RWPE2 (cell line): Measurements from ENCODE around the gene AIF1L.

Source experiments
- ATAC-seq: fragments of 200-7000 bp; cut with Tn5 transposase; 3 replicates; pipeline ENCODE4 v1.9.1; 2021; ENCODE audit warnings: low read depth
- DNase-seq: peaks from one replicate; pipeline ENCODE4 v3.0.0-alpha.2; 2020; ENCODE audit warnings: low spot score
- H3K27ac ChIP-seq: fragments of 450-650 bp; 2 replicates; pipeline ENCODE4 v1.5.1; 2017; ENCODE audit warnings: mild to moderate bottlenecking; ENCODE audit not compliant: poor library complexity, severe bottlenecking
- H3K27me3 ChIP-seq: fragments of 250-450 bp; sonication (Bioruptor Pico); 2 replicates; pipeline ENCODE4 v1.5.1; 2021; ENCODE audit warnings: mild to moderate bottlenecking, moderate library complexity; ENCODE audit not compliant: insufficient read depth, poor library complexity, severe bottlenecking
- H3K36me3 ChIP-seq: fragments of 250-450 bp; sonication (Bioruptor Pico); 2 replicates; pipeline ENCODE4 v1.5.1; 2020; ENCODE audit warnings: low read depth, mild to moderate bottlenecking, moderate library complexity
- H3K4me1 ChIP-seq: fragments of 250-450 bp; sonication (Bioruptor Pico); 2 replicates; pipeline ENCODE4 v1.5.1; 2021; ENCODE audit warnings: mild to moderate bottlenecking, moderate library complexity; ENCODE audit not compliant: insufficient read depth, poor library complexity, severe bottlenecking
- H3K4me3 ChIP-seq: fragments of 250-450 bp; sonication (Bioruptor Pico); 2 replicates; pipeline ENCODE4 v1.5.1; 2021; ENCODE audit warnings: mild to moderate bottlenecking, moderate library complexity; ENCODE audit not compliant: severe bottlenecking
- H3K9me3 ChIP-seq: fragments of 250-450 bp; sonication (Bioruptor Pico); 2 replicates; pipeline ENCODE4 v1.5.1; 2021; ENCODE audit warnings: mild to moderate bottlenecking, moderate library complexity; ENCODE audit not compliant: severe bottlenecking
- CTCF ChIP-seq: fragments of 450-650 bp; IDR thresholded peaks from one replicate; pipeline ENCODE4 v1.5.1; 2017; ENCODE audit warnings: mild to moderate bottlenecking, moderate library complexity; ENCODE audit not compliant: poor library complexity, severe bottlenecking

Gene AIF1L

GRCh38 chr9:131167936-131168335, 71.6 kb downstream of the AIF1L start:
- no peaks in the 10 kb centered on the region for H3K27me3 ChIP-seq
- ATAC-seq: no peak
- DNase-seq: no peak
- H3K9me3 ChIP-seq: peaks cover 14% of the 10 kb centered on the region
- no peak for TF ChIP-seq CTCF
- no peaks in the 10 kb centered on the region for H3K4me1 ChIP-seq
- peaks cover 47% of the 10 kb centered on the region for H3K36me3 ChIP-seq
- no peak overlapping the region for H3K4me3 ChIP-seq
- no peak overlapping the region for H3K27ac ChIP-seq

- Histone ChIP-seq H3K27me3 (no peaks in the 10 kb centered on the region), H3K4me3 (no peak overlapping the region), H3K9me3 (peaks cover 17% of the 10 kb centered on the region), H3K4me1 (no peaks in the 10 kb centered on the region), H3K36me3 (peaks cover 40% of the 10 kb centered on the region), H3K27ac (no peak overlapping the region)
- ATAC-seq (no peak), DNase-seq (no peak)
- TF ChIP-seq CTCF: no peak
Observed at GRCh38 chr9:131169563-131170240, 73.4 kb downstream of the AIF1L start.
